GM12878 (cell line): ENCODE results near the gene HTR3A. TPM values are rescaled to one million over a fixed set of nuclear protein-coding genes. Genes with fewer than 3 reads are reported as not detected.

Experiments used
- ATAC-seq: fragments of 200-7000 bp; cut with Tn5 transposase; 3 replicates; pipeline ENCODE4 v1.9.1; 2020; ENCODE audit warnings: mild to moderate bottlenecking, moderate library complexity
- BruUV-seq: library from RNA; stranded (reverse); fragments of 400-500 nt; replicated peaks from 2 replicates; lab custom pipeline; 2021; lab: Mats Ljungman, UMichigan
- CTCF ChIA-PET: fragments of 300-600 bp; sonication (Branson Sonifier 250); formaldehyde crosslinking; extraction: SDS; loops from one replicate; lab custom pipeline; 2021; ENCODE audit warnings: inconsistent platforms; lab: Yijun Ruan, JAX
- POLR2A ChIA-PET: fragments of 350-600 bp; formaldehyde crosslinking; extraction: SDS; loops from one replicate; lab custom pipeline; 2021; ENCODE audit warnings: inconsistent platforms; lab: Charles Lee
- RAD21 ChIA-PET: fragments of 300-600 bp; sonication (Branson Sonifier 250); formaldehyde crosslinking; loops from one replicate; lab custom pipeline; 2023; ENCODE audit warnings: antibody characterized with exemption; ENCODE audit not compliant: unreplicated experiment; lab: Charles Lee
- SMC1A ChIA-PET: fragments of 300-600 bp; sonication (Branson Sonifier 250); formaldehyde crosslinking; loops from one replicate; lab custom pipeline; 2023; ENCODE audit not compliant: unreplicated experiment, uncharacterized antibody; lab: Charles Lee
- DNase-seq: peaks from one replicate; pipeline ENCODE4 v3.0.0-alpha.2; 2011; ENCODE audit warnings: low read depth, low spot score
- FAIRE-seq: peaks from 3 replicates; lab custom pipeline; 2011; peaks lifted over from hg19 to GRCh38; lab: Jason Lieb, UNC
- H2AFZ ChIP-seq: 2 replicates; pipeline ENCODE4 v1.6.0; 2011; ENCODE audit warnings: low read depth, low read length, control low read depth; ENCODE audit not compliant: control insufficient read depth
- H3K27ac ChIP-seq: 2 replicates; pipeline ENCODE4 v1.5.1; 2011; ENCODE audit warnings: control low read depth; ENCODE audit not compliant: control insufficient read depth, insufficient read depth
- H3K27me3 ChIP-seq, 2 experiments: replicated peaks in 1 of 2; 2 replicates each; pipeline versions ENCODE4 v1.6.0 to v1.6.1; 2011; ENCODE audit warnings: low read length in 1 of 2; ENCODE audit not compliant: control insufficient read depth in 2 of 2, insufficient read depth in 2 of 2
- H3K36me3 ChIP-seq, 2 experiments: 2 replicates each; pipeline ENCODE4 v1.5.1; 2011; ENCODE audit warnings: low read length in 1 of 2; ENCODE audit not compliant: control insufficient read depth in 2 of 2, insufficient read depth in 2 of 2
- H3K4me1 ChIP-seq: 2 replicates; pipeline ENCODE4 v1.6.1; 2011; ENCODE audit warnings: mild to moderate bottlenecking, low read length, moderate library complexity, mixed read lengths; ENCODE audit not compliant: control insufficient read depth, insufficient read depth
- H3K4me2 ChIP-seq: 2 replicates; pipeline ENCODE4 v1.6.0; 2011; ENCODE audit warnings: control low read depth; ENCODE audit not compliant: control insufficient read depth, insufficient read depth
- H3K4me3 ChIP-seq: fragments of 200-600 bp; sonication (generic); 2 replicates; pipeline ENCODE4 v1.5.1; 2016
- H3K79me2 ChIP-seq: 2 replicates; pipeline ENCODE4 v1.6.0; 2011; ENCODE audit warnings: low read length; ENCODE audit not compliant: control insufficient read depth, insufficient read depth
- H3K9ac ChIP-seq: 2 replicates; pipeline ENCODE4 v1.8.0; 2011; ENCODE audit warnings: low read length, control low read depth, mixed read lengths; ENCODE audit not compliant: control insufficient read depth, insufficient read depth
- H3K9me3 ChIP-seq: replicated peaks from 3 replicates; pipeline ENCODE4 v1.5.1; 2011; ENCODE audit warnings: mild to moderate bottlenecking, low read length; ENCODE audit not compliant: control insufficient read depth, insufficient read depth
- H4K20me1 ChIP-seq: 2 replicates; pipeline ENCODE4 v1.6.0; 2011; ENCODE audit not compliant: control insufficient read depth, insufficient read depth
- ATF7 ChIP-seq: fragments of 450-650 bp; IDR thresholded peaks from 2 replicates; pipeline ENCODE4 v1.6.1; 2016; ENCODE audit warnings: low read depth, mild to moderate bottlenecking
- CEBPB ChIP-seq, 2 experiments: fragments of 150-350 bp in 1 of 2; IDR thresholded peaks; 2 replicates each; pipeline ENCODE4 v1.6.1; 2012 to 2014; ENCODE audit warnings: low read depth in 2 of 2, low read length in 2 of 2, borderline replicate concordance in 1 of 2, inconsistent platforms in 1 of 2
- ESRRA ChIP-seq: IDR thresholded peaks from 2 replicates; pipeline ENCODE4 v1.6.1; 2012; ENCODE audit warnings: mild to moderate bottlenecking, low read length, improper control_type of control experiment
- FOXM1 ChIP-seq: IDR thresholded peaks from 2 replicates; pipeline ENCODE4 v1.6.1; 2012; ENCODE audit warnings: low read depth, mild to moderate bottlenecking, inconsistent platforms, low read length, moderate library complexity
- MEF2A ChIP-seq: IDR thresholded peaks from 2 replicates; pipeline ENCODE4 v1.6.1; 2011; ENCODE audit warnings: low read depth, mild to moderate bottlenecking, low read length, moderate library complexity; ENCODE audit not compliant: insufficient read depth
- MLLT1 ChIP-seq: fragments of 450-650 bp; IDR thresholded peaks from 2 replicates; pipeline ENCODE4 v1.6.1; 2016; ENCODE audit warnings: mild to moderate bottlenecking
- MTA3 ChIP-seq: IDR thresholded peaks from 2 replicates; pipeline ENCODE4 v1.6.1; 2012; ENCODE audit warnings: low read length, inconsistent platforms, borderline replicate concordance
- MYC ChIP-seq: IDR thresholded peaks from 2 replicates; pipeline ENCODE4 v1.6.1; 2011; ENCODE audit warnings: mild to moderate bottlenecking, low read length, moderate library complexity, inconsistent platforms; ENCODE audit not compliant: insufficient read depth, insufficient replicate concordance, insufficient read length, severe bottlenecking
- NFYA ChIP-seq: IDR thresholded peaks from 2 replicates; pipeline ENCODE4 v1.6.1; 2011; ENCODE audit warnings: low read depth, mild to moderate bottlenecking, low read length, improper control_type of control experiment, borderline replicate concordance
- NR2C2 ChIP-seq: IDR thresholded peaks from 2 replicates; pipeline ENCODE4 v1.6.1; 2011; ENCODE audit warnings: borderline replicate concordance, low read depth; ENCODE audit not compliant: control insufficient read depth, insufficient read length
- PKNOX1 ChIP-seq: fragments of 450-650 bp; IDR thresholded peaks from 2 replicates; pipeline ENCODE4 v1.6.1; 2016; ENCODE audit warnings: mild to moderate bottlenecking
- SIX5 ChIP-seq: IDR thresholded peaks from 2 replicates; pipeline ENCODE4 v1.6.1; 2011; ENCODE audit warnings: mild to moderate bottlenecking, low read depth, low read length, moderate library complexity; ENCODE audit not compliant: severe bottlenecking
- SMC3 ChIP-seq: IDR thresholded peaks from 2 replicates; pipeline ENCODE4 v1.6.1; 2011; ENCODE audit warnings: low read length, improper control_type of control experiment, borderline replicate concordance
- SREBF2 ChIP-seq: IDR thresholded peaks from 2 replicates; pipeline ENCODE4 v1.6.1; 2012; ENCODE audit warnings: mild to moderate bottlenecking, low read length
- STAT3 ChIP-seq: IDR thresholded peaks from 2 replicates; pipeline ENCODE4 v1.6.1; 2011; ENCODE audit warnings: low read depth, low read length, improper control_type of control experiment
- ZBTB33 ChIP-seq: fragments of 450-650 bp; IDR thresholded peaks from 2 replicates; pipeline ENCODE4 v1.6.1; 2017; ENCODE audit warnings: mild to moderate bottlenecking
- WGBS: methylation state at CpG from one replicate; pipeline ENCODE4 v1.1.6; 2016; ENCODE audit warnings: low lambda C conversion rate; ENCODE audit not compliant: insufficient replicate concordance, insufficient coverage; ENCODE audit errors: missing lambda C conversion rate; 5-methylcytosine and 5-hydroxymethylcytosine counted together
- in situ Hi-C: fragments of 300-500 bp; cut with MboI; formaldehyde crosslinking; loops from 9 replicates; pipeline ENCODE4 v1.14.3; 2018; ENCODE audit warnings: mixed read lengths
- intact Hi-C: fragments of 100-400 bp; cut with micrococcal nuclease; formaldehyde crosslinking; loops from one replicate; pipeline ENCODE4 v1.14.2; 2022; ENCODE audit not compliant: unreplicated experiment
- polyA plus RNA-seq, 11 experiments: library from polyadenylated mRNA; depleted of rRNA in 4 of 11; unstranded in 6 of 11; stranded (reverse) in 5 of 11; fragments of >200 nt; fragmentation: Nextera tagmentation in 4 of 11; fragmentation: Illumina TruSeq in 1 of 11; extraction: Ambion mirVana in 4 of 11; extraction: Trizol in 1 of 11; gene quantifications; 1 replicate in 1 of 11; 2 replicates in 10 of 11; pipeline versions ENCODE4 v1.2.1 to v1.2.3, GENCODE V29; 2011 to 2016; ENCODE audit warnings: inconsistent platforms in 2 of 11, missing spikeins in 2 of 11, low read depth in 1 of 11
- total RNA-seq, 4 experiments: library from RNA; depleted of rRNA in 3 of 4; stranded (reverse); fragments of >200 nt in 3 of 4; fragmentation: Illumina TruSeq in 1 of 4; extraction: Trizol in 1 of 4; gene quantifications; 2 replicates each; pipeline versions ENCODE4 v1.2.1 to v1.2.3, GENCODE V29; 2013 to 2021
- TF ChIP-seq, protein P1 (sequence below): IDR thresholded peaks from 2 replicates; pipeline ENCODE4 v1.6.1; 2011; ENCODE audit warnings: low read depth, mild to moderate bottlenecking, low read length, moderate library complexity, borderline replicate concordance; ENCODE audit errors: extremely low read depth
- TF ChIP-seq, protein P2 (sequence below): IDR thresholded peaks from 2 replicates; pipeline ENCODE4 v1.6.1; 2012; ENCODE audit warnings: low read depth, low read length, improper control_type of control experiment

Gene HTR3A
- total and polyA plus RNA-seq, 10 of the 15 experiments (the other 5 are each of a cell fraction or from before 2014, with no cell fraction given), result not detected

DNA sequence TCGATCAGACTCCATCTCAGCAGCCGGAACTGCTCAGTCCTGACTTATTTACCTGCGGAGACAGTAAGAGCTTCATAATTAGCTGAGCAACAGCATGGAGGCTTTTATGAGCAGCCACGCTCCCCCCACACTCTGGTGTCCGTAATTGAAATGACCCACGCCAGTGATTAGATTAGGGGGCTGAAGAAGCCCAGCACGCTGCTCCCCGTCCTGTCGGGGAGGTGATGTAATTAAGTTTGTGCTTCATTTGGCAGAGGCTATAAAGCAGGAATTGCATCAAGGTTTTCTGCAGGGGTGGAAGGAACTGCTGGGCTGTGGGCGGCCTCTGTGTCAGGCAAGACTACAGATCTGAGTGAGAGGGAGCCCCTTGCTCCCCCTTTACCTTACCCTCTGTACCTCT is 22.8 kb upstream of the HTR3A start (continued):
- TF ChIP-seq ESRRA (no peak), NFYA (no peak)

GRCh38 chr11:113952588-113952987 is 22.3 kb upstream of the HTR3A start:
- RAD21 ChIA-PET, result no interaction called here
- POLR2A ChIA-PET, result no interaction called here
- CTCF ChIA-PET, result no interaction called here
- no peak for TF ChIP-seq MEF2A
- TF ChIP-seq SIX5, result no peak
- TF ChIP-seq MTA3, result no peak
- no peak for TF ChIP-seq ZBTB33
- TF ChIP-seq, protein P1, sequence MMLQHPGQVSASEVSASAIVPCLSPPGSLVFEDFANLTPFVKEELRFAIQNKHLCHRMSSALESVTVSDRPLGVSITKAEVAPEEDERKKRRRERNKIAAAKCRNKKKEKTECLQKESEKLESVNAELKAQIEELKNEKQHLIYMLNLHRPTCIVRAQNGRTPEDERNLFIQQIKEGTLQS, result no peak
- TF ChIP-seq ATF7, result no peak
- no peak for TF ChIP-seq NR2C2
- TF ChIP-seq MYC, result no peak
- TF ChIP-seq FOXM1, result no peak
- TF ChIP-seq STAT3, result no peak
- no peak for TF ChIP-seq ESRRA
- TF ChIP-seq MLLT1, result no peak
- TF ChIP-seq, protein P2, sequence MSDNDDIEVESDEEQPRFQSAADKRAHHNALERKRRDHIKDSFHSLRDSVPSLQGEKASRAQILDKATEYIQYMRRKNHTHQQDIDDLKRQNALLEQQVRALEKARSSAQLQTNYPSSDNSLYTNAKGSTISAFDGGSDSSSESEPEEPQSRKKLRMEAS, result no peak
- TF ChIP-seq SREBF2, result no peak
- no peak for TF ChIP-seq SMC3
- no peak for TF ChIP-seq CEBPB (IDR thresholded peaks at IDR 0.05; ENCODE audit: borderline replicate concordance in 1 of 2, low read depth in 2 of 2, low read length in 2 of 2)
- no peak for TF ChIP-seq PKNOX1

More at GRCh38 chr11:113952588-113952987, 22.3 kb upstream of the HTR3A start:
- Histone ChIP-seq H3K79me2 (no peaks in the 10 kb centered on the region), H2AFZ (no peak overlapping the region), H3K4me1 (no peaks in the 10 kb centered on the region), H3K9me3 (no peaks in the 10 kb centered on the region), H3K27me3 (peaks cover 0 to 4% of the 10 kb centered on the region in 2 experiments; a peak in 3 of 4 replicates), H4K20me1 (no peaks in the 10 kb centered on the region), H3K36me3 (no peaks in the 10 kb centered on the region), H3K4me2 (no peak overlapping the region), H3K4me3 (no peak overlapping the region), H3K27ac (no peak overlapping the region), H3K9ac (no peak overlapping the region)
- no peak for ATAC-seq
- intact Hi-C loops, result no loop called here
- in situ Hi-C loops, result no loop called here
- 40% methylated on average over 10 of the region's 10 CpGs for WGBS
- DNase-seq, result no peak
- SMC1A ChIA-PET, result no interaction called here
- no TSS peak for BruUV-seq
- FAIRE-seq, result no peak
